Loucy (cell line): ENCODE results near the gene RALB.

ENCODE experiments used
- H2AFZ ChIP-seq: fragments of 200-600 bp; sonication (generic); 2 replicates; pipeline ENCODE4 v1.6.0; 2016; ENCODE audit warnings: antibody characterized with exemption, mild to moderate bottlenecking, low read length, moderate library complexity
- H3F3A ChIP-seq: fragments of 200-600 bp; 2 replicates; pipeline ENCODE4 v1.6.0; 2016; ENCODE audit warnings: antibody characterized with exemption, low read depth, mild to moderate bottlenecking
- H3K27me3 ChIP-seq: fragments of 200-600 bp; sonication (generic); 2 replicates; pipeline ENCODE4 v1.6.1; 2014; ENCODE audit warnings: low read length, mild to moderate bottlenecking; ENCODE audit not compliant: insufficient read depth, poor library complexity, severe bottlenecking
- H3K36me3 ChIP-seq: fragments of 200-600 bp; sonication (generic); 2 replicates; pipeline ENCODE4 v1.6.1; 2016; ENCODE audit warnings: low read length; ENCODE audit not compliant: insufficient read depth
- H3K4me1 ChIP-seq: fragments of 200-600 bp; sonication (generic); 2 replicates; pipeline ENCODE4 v1.5.1; 2014; ENCODE audit warnings: low read length, mild to moderate bottlenecking; ENCODE audit not compliant: insufficient read depth, poor library complexity, severe bottlenecking
- H3K4me2 ChIP-seq: fragments of 200-600 bp; sonication (generic); 2 replicates; pipeline ENCODE4 v1.6.0; 2014; ENCODE audit warnings: antibody characterized with exemption, low read length, low read depth, mild to moderate bottlenecking; ENCODE audit not compliant: poor library complexity, severe bottlenecking
- H3K4me3 ChIP-seq: fragments of 200-600 bp; sonication (generic); 2 replicates; pipeline ENCODE4 v1.5.1; 2014; ENCODE audit warnings: low read length, mild to moderate bottlenecking, mixed read lengths; ENCODE audit not compliant: poor library complexity, severe bottlenecking
- H3K79me2 ChIP-seq: fragments of 200-600 bp; sonication (generic); 2 replicates; pipeline ENCODE4 v1.6.1; 2014; ENCODE audit warnings: low read length; ENCODE audit not compliant: insufficient read depth
- H3K9ac ChIP-seq: fragments of 200-600 bp; sonication (generic); 2 replicates; pipeline ENCODE4 v1.6.0; 2014; ENCODE audit warnings: mild to moderate bottlenecking, low read depth, low read length, moderate library complexity; ENCODE audit not compliant: poor library complexity, severe bottlenecking
- H3K9me2 ChIP-seq: fragments of 200-600 bp; sonication (generic); replicated peaks from 2 replicates; pipeline ENCODE4 v1.6.1; 2016; ENCODE audit warnings: low read depth, low read length, mixed read lengths
- H3K9me3 ChIP-seq: fragments of 200-600 bp; sonication (generic); 2 replicates; pipeline ENCODE4 v1.6.1; 2014; ENCODE audit warnings: mild to moderate bottlenecking, antibody characterized with exemption, low read length, low read depth; ENCODE audit not compliant: insufficient read depth
- H4K20me1 ChIP-seq: fragments of 200-600 bp; sonication (generic); 2 replicates; pipeline ENCODE4 v1.6.0; 2014; ENCODE audit warnings: antibody characterized with exemption, low read length, mild to moderate bottlenecking; ENCODE audit not compliant: insufficient read depth, poor library complexity, severe bottlenecking
- CTCF ChIP-seq: fragments of 200-600 bp; sonication (generic); conservative IDR thresholded peaks from 2 replicates; pipeline ENCODE4 v1.5.1; 2014; ENCODE audit warnings: mild to moderate bottlenecking, antibody characterized with exemption, low read length
- EZH2phosphoT487 ChIP-seq: fragments of 200-600 bp; IDR thresholded peaks from 2 replicates; pipeline ENCODE4 v1.6.1; 2018; ENCODE audit warnings: antibody characterized with exemption, mild to moderate bottlenecking, moderate library complexity, borderline replicate concordance

The RALB gene

GRCh38 chr2:120218181-120218580 lies 34.5 kb upstream of the RALB start:
- Histone ChIP-seq H3K36me3 (no peaks in the 10 kb centered on the region), H3K4me2 (no peak overlapping the region), H3K9me3 (no peaks in the 10 kb centered on the region), H2AFZ (no peak overlapping the region), H3K27me3 (no peaks in the 10 kb centered on the region), H3F3A (no peaks in the 10 kb centered on the region), H4K20me1 (peaks cover 11% of the 10 kb centered on the region), H3K4me3 (no peak overlapping the region), H3K9ac (no peak overlapping the region), H3K79me2 (peaks cover 27% of the 10 kb centered on the region), H3K9me2 (no peaks in the 10 kb centered on the region), H3K4me1 (peaks cover 24% of the 10 kb centered on the region)
- TF ChIP-seq EZH2phosphoT487 (no peak), CTCF (no peak)

GRCh38 chr2:120219291-120219690 lies 33.4 kb upstream of the RALB start:
- no peak for TF ChIP-seq CTCF
- TF ChIP-seq EZH2phosphoT487, result no peak
- H3F3A ChIP-seq, result no peaks in the 10 kb centered on the region
- H3K4me2 ChIP-seq, result no peak overlapping the region
- no peaks in the 10 kb centered on the region for H3K27me3 ChIP-seq
- H2AFZ ChIP-seq, result no peak overlapping the region
- peaks cover 30% of the 10 kb centered on the region for H3K4me1 ChIP-seq
- no peak overlapping the region for H3K4me3 ChIP-seq
- no peaks in the 10 kb centered on the region for H3K9me2 ChIP-seq
- no peaks in the 10 kb centered on the region for H3K36me3 ChIP-seq
- H3K9me3 ChIP-seq, result no peaks in the 10 kb centered on the region
- no peak overlapping the region for H3K9ac ChIP-seq
- H3K79me2 ChIP-seq, result peaks cover 27% of the 10 kb centered on the region
- peaks cover 11% of the 10 kb centered on the region for H4K20me1 ChIP-seq

- peak overlapping the region; percentile 85 for H3K4me2 ChIP-seq
- H2AFZ ChIP-seq, result no peak overlapping the region
- peaks cover 31% of the 10 kb centered on the region for H3K4me1 ChIP-seq
- H3K9me2 ChIP-seq, result no peaks in the 10 kb centered on the region
- no peak overlapping the region for H3K4me3 ChIP-seq
- H3K9me3 ChIP-seq, result no peaks in the 10 kb centered on the region
- H3K27me3 ChIP-seq, result no peaks in the 10 kb centered on the region
- no peaks in the 10 kb centered on the region for H3K36me3 ChIP-seq
- H4K20me1 ChIP-seq, result peaks cover 11% of the 10 kb centered on the region
- TF ChIP-seq CTCF (no peak), EZH2phosphoT487 (no peak)
- no peaks in the 10 kb centered on the region for H3F3A ChIP-seq
- H3K9ac ChIP-seq, result no peak overlapping the region
- H3K79me2 ChIP-seq, result peaks cover 27% of the 10 kb centered on the region
These were observed 32.9 kb upstream of the RALB start for GRCh38 chr2:120219766-120220165.
